Astrocyte of the hippocampus (primary cell): ENCODE measurements around the gene HAPLN1.
A peak's percentile ranks its signal among the peaks of the same experiment; 100 is the strongest.
"Not testable (repeated sequence)": the region's sequence is repeated elsewhere in the genome, so short reads cannot be mapped to it uniquely, and the experiment has no call there.

Experiments
- DNase-seq: peaks from one replicate; pipeline ENCODE4 v3.0.0; 2011; ENCODE audit warnings: low read depth, low spot score

HAPLN1 gene

DNA sequence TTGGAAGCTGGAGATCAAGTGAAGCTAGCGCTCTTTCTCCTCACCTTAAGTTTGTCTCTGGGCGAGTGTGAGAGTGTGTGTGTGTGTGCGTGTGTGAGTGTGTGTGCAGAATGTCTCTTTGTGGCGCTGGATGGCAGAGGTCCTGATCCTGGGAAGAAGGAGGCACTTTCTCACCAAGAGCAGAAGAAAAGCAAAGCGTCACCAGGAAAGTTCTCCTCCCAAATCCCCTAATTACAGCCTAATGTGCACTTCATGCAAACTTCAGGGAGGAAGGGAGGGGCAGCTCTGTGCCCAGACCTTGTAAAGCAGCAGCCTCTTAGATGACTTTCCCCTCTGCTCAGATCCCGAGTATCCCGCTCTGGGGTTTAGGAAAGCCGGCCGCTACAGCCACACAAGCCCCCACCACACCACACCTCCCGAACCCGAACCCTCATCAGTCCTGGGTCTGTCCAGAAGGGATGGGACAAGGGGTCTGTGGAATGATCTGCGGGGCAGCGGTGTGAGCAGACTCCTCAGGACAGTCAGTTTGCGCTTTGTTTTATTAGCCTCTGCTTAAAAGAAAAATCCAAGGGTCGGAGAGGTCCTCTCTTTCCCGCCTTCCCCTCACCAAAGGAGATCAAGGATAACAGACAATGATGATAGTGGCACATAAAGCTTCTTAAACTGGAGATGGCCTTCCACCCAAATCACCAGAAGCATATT lies at the start of gene HAPLN1:
Gene HAPLN1 (minus strand): TSS at position 20 of the 702 bp plus-strand sequence. CDS start 47,332 bp downstream, outside the sequence.
- DNase-seq, result peak; percentile 24

DNA sequence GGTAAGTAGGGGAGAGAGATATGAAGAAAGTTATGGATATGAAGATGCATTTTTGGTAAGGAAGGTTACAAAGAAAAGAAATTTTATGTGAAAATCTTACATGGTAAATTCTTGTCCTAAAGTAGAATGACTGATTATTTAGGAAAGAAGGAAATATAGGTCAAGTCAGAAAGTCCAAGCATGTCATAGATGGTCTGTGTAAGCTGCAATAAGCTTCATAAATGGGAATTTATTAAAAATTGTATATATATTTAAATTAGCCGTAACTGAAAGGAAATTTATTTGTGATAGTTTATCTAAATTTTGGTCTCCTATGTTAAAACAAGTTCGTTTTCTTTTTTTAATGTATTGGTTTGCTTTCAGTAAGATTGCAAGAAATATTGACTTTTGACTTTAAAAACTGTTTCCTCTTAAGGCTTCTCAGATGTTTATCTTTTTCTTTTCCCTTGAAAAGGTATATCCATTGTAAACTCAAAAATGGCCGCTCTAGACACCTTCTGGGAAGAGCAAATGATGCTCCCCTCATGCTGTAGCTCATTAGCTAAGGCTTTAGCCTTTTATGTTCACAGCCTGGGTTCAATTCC lies 46.8 kb upstream of the HAPLN1 start:
- DNase-seq, result peak; percentile 4

GRCh38 chr5:83764101-83764500 lies 43.4 kb upstream of the HAPLN1 start:
- peak; percentile 35 for DNase-seq

DNA sequence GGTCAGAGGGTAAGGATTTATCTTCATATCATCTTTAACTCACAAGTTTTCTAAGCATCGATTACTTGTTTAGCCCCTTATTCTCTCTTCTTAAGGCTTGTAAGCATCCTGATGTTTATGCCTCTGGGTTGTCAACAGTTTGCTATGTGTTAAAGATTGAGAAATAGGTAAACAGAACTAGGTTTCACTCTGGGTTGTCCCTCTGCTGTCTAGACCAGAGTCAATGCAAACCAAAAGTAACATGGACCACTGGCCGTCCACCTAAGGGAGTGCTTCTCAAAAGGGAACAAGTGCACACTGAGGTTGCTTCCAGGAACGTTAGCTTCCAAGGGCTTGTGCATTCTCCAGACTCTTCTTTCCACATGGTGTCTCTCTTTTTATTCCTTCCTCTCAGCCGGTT lies 39.9 kb upstream of the HAPLN1 start:
- no peak for DNase-seq

DNA sequence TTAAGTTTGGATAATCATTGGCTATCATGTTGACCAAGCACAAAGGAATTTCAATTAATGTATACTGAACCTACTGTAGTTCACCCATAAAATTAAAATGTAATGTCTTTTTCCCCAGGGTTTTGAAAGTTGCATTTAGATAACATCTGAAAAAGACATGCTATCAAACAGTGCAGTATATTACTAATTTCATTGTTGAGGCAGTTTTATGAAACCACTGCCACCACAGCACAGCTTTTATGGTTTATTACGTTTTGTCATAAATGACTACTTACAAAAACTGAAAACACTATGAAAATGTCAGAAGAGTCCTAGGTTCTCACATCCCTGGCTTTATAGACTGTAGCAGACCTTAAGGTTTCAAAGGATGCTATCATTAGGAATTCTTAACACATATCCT lies 32.0 kb upstream of the HAPLN1 start:
- DNase-seq, result no peak

- DNase-seq, result no peak
These were observed 30.5 kb upstream of the HAPLN1 start for GRCh38 chr5:83751201-83751600.

DNA sequence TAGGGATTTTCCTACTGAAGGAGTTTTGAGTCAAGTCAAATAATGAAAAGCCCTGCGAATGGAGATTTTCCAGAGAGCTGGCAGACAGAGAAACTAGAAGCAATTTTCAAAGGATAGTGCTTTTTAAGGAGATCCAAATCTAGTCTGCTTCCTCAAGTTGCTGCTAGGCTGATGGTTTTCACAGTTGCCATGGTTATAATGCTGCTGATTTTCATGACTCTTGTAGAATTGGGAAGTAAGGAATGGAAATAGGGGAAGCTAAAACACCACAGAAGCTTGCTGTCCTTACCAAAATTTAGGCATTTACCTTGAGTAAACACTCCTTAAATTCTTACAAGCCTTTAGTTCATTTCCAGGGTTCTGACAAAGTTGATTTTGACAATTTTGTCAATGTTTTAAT lies 30.1 kb upstream of the HAPLN1 start:
- DNase-seq, result no peak

DNA sequence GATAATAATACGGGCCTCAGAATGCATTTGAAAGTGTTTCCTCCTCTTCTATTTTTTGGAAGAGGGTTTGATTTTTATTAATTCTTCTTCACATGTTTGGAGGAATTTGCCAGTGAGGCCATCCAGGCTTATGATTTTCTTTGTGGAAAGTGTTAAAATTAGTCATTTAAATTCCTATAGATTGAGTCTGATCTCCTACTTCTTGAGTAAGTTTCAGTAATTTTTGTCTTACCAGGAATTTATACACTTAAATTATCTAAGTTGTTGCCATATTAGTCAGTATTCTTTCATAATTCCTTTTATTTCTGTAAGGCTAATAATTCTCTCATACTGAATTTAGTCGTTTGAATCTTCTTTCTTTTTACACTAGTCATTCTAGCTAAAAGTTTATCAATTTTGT lies 25.2 kb upstream of the HAPLN1 start:
- no peak for DNase-seq

- no peak for DNase-seq
These were observed 24.2 kb upstream of the HAPLN1 start for GRCh38 chr5:83744821-83745220.

DNA sequence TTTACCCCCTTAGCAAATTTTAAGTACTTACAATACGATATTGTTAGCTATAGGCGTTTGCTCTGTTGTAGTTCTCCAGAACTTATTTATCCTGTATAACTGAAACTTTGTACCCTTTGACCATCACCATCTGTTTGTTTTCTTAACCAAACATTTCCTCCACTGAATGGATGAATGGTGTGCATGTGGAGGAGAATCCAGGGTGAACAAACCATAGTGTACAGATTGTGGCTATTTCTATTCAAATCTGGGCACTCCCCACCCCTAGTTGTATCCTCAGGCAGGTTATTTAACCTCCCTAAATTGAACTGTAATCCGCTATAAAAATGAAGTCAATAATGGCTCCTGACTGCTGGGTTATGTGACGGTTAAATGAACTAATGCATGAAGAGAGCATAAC lies 21.4 kb upstream of the HAPLN1 start:
- DNase-seq, result no peak

DNA sequence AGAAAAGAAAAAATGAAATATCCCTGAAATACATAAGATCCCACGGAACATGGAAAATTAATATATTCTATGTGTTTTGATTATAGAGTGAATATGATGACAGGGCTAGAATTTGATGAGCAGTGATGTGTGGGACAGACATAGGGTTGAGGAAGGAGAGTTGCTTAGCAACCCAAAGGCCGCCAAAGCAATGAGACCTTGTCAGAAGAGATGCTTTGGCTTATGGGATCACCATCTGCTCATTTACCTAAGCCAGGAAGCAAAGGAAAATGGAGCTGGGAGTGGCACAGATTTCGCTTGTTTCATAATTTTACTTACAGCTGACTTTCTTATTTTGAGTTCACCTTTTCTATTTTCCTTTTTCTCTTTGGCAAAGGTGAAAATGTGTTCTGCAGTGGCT lies 20.9 kb upstream of the HAPLN1 start:
- DNase-seq, result no peak

GRCh38 chr5:83740741-83741140 lies 20.1 kb upstream of the HAPLN1 start:
- DNase-seq, result no peak

DNA sequence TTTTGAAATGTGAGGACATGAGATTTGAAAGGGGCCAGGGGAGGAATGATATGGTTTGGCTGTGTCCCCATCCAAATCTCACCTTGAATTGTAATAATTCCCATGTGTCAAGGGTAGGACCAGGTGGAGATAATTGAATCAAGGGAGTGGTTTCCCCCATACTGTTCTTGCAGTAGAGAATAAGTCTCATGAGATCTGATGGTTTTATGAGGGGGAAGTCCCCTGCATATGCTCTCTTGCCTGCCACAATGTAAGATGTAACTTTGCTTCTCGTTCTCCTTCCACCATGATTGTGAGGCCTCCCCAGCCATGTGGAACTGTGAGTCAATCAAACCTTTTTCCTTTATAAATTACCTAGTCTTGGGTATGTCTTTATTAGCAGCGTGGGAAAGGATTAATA lies 15.5 kb upstream of the HAPLN1 start:
- DNase-seq, result not testable (repeated sequence)

DNA sequence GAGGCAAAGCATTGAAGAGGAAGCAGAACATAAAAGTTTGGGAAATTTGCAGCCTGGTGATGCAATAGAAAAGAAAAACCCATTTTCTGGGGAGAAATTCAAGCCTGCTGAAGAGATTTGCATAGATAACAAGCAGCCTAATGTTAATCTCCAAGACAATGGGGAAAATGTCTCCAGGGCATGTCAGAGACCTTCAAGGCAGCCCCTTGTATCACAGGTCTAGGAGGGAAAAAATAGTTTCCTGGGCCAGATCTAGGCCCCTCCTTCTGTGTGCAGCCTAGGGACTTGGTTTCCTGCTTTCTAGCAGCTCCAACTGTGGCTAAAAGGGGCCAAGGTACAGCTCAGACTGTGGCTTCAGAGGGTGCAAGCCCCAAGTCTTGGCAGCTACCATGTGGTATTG lies 14.4 kb upstream of the HAPLN1 start:
- not testable (repeated sequence) for DNase-seq

DNA sequence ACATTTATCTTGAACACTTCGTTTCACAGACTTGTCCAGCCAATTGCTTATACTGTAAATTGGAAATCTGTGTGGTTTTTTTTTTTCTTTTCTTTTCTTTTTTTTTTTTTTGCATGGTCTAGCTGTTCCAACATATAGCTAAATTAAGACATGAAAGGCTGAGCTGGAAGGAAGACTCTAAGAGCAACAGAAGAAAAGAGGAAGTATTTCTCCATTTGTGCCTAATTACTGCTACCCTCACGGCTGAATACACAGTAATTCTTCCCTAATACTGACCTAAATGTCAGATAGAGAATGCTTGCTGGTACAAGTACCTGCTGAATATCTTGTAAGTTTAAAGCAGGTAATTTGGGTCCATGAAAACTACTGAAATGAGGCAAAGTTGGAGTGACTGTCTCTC lies 11.0 kb upstream of the HAPLN1 start:
- no peak for DNase-seq

DNA sequence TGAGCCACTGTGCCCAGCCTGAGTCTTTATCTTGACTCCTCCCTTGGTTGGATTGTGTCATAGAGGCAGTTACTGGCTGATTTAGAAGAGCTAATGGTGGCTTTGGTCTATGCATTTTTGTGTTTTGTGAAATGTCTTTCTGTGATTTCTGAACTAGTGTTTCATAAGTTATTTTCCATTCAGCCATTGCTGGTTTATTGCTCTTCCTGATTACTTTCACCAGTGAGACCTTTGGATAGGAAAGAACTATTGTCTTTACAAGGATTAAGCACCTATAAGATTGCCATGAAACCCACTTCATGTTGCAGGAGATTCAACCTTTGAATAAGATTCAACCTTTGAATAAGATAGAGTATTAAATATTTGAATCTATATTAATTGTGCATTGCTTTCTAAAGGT lies 8.7 kb upstream of the HAPLN1 start:
- DNase-seq, result no peak

- DNase-seq, result peak; percentile 76
These were observed 6.3 kb upstream of the HAPLN1 start for GRCh38 chr5:83726912-83727311.

DNA sequence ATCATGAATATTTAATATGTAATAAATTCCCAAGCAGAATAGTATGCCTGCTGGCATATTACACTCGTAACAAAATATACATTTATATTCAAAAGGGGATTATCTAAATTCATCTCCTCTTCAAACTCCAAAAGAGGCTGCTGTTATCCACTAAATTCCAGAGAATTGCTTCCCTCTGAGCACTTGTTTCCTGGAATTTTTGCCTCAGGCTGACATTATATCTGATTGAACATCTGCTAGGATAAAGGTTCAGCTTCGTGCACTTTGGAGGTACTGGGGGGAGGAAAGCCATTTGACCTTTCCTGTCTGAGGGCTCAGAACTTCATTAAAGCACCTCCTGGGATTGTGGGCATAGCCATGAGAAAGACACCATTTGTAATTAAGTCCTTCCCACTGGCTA lies 4.3 kb upstream of the HAPLN1 start:
- no peak for DNase-seq

DNA sequence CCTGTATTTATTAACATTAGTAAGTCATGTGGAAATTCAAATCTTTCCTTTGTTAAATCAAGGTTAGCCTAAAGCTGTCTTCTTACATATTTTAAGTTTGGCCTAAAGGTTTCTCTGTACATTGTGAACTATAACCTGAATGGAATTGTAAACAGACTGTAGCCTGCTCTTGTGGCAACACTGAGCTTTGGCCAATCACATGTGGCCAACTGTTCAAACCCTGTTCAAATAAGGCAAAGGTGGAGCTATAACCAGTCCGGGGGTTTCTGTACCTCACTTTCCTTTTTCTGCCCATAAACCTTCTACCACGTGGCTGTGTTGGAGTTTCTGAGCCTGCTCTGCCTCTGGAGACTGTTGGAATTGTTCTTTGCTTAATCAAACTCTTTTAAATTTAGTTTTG lies 3.3 kb upstream of the HAPLN1 start:
- DNase-seq, result no peak

GRCh38 chr5:83723031-83723430 lies 2.4 kb upstream of the HAPLN1 start:
- DNase-seq, result no peak

DNA sequence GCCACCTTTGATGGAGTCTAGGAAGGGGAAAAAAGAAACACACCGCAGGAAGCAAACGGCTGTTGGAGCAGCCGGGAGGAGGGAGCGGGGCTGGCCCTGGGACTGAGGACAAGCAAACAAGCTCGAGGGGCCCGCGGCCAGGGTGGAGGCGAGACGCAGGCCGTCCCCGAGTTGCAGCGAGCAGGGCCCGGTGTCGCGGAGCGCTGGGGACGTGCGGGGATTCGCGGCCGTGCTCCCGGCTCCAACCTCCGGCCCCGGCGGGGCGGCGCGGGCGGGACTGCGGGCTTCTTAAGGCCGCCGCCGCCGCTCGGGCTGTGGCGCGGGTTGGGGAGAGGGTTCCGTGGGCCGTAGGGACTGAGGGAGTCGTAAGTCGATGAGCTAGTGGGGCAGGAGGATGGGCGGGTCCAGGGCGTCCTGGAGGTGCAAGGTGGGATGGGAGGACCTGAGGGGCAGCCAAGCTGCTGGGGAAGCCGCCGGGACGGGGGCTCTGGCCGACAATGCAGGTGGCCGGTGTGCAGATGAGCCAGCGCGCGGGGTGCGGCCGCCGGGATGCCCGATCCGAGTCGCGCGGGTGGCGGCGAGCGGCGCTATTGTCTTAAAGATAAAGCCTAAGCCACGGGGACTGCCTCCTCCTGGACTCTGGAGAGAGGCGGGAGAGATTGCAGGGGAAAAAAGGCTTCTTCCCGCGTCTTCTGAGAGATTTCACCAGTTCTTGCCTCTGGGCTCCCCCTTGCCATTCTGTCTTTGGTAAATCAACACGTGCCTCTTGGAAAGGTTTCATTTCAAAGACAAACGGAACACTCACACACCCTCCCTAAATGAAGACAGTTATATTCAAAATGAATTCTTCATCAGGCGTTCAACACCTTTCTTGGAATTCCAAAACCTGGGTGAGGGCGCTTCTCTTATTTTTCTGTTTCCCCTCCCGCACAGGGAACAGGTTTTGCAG lies 1.6 kb upstream of the HAPLN1 start:
- DNase-seq, result peak; percentile 88

- peak; percentile 5 for DNase-seq
These were observed 1.6 kb downstream of the HAPLN1 start for GRCh38 chr5:83718936-83719495.
